Hematopoietic multipotent progenitor cell treated with erythropoietin and hydrocortisone succinate and interleukin-3 and kit ligand, for 4 days (in vitro differentiated cells): ENCODE results near the gene TMEM126B.
"Not testable (repeated sequence)": the region's sequence is repeated elsewhere in the genome, so short reads cannot be mapped to it uniquely, and the experiment has no call there.

Source experiments
- DNase-seq: peaks from one replicate; pipeline ENCODE4 v3.0.0-alpha.2; 2015

Gene TMEM126B

GRCh38 chr11:85651118-85651517, 22.7 kb downstream of the TMEM126B start:
- DNase-seq = no peak

- DNase-seq = peak; percentile 70
Measured at GRCh38 chr11:85652786-85653447, 24.5 kb downstream of the TMEM126B start.

DNA sequence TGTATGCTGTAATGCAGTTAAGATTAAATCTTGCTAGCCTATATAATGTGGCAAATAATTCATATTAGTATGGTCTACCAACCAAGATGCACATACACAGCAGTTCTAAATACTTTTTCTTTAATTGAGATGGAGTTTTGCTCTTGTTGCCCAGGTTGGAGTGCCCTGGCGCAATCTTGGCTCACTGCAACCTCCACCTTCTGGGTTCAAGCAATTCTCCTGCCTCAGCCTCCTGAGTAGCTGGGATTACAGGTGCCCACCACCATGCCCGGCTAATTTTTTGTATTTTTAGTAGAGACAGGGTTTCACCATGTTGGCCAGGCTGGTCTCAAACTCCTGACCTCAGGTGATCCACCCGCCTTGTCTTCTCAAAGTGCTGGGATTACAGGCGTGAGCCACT, 25.9 kb downstream of the TMEM126B start:
- DNase-seq = not testable (repeated sequence)

GRCh38 chr11:85656777-85657176, 28.4 kb downstream of the TMEM126B start:
- no peak for DNase-seq

DNA sequence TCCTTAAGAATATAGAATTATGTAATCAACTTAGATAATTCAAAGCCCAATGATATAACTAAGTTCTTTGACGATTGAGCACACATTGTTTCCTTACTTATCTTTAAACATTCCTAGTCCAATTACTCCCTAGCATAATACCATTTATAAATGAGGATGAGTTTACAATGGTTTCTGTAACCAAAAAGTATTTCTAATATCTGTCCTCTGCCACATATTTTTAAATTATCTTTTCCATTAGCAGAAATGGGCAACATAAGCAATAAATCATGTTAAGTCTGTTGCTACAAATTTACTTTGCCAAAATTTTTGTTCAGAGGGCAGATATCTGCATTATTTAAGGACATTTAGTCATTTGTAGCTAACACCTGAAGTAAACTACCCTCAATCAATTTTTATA, 29.8 kb downstream of the TMEM126B start:
- DNase-seq = no peak

- DNase-seq = no peak
Measured at GRCh38 chr11:85661972-85662664, 33.7 kb downstream of the TMEM126B start.

DNA sequence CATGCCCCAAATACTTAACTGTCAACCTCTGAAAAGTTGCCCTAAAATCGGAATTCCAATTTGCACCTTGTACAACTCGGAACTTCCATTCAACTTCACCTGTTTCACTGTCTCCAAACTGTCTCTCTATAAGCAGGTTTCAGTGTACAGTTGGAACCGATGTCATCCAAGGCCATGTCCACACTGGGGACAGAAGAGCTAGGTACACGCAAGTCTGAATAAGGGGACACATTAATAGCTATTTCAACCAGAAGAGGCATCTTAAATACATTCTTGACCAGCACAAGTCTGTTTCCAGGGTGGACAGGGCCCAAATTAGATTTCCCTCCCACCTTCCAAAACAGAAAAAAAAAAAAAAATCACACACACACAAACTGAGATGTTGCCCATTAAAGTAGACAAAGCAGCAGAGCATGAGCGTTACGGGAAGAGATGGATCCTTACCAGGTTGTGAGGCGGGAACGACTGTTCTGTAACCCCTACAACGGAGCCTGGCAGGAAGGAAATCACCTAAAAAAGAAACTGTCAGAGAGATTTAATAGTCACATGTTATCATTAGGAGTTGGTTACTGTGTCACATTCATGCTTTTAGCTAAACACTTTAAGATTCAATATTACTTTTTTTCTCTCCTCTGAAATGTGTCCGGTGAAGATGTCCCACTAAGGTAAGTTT, 34.8 kb downstream of the TMEM126B start:
- DNase-seq = no peak

DNA sequence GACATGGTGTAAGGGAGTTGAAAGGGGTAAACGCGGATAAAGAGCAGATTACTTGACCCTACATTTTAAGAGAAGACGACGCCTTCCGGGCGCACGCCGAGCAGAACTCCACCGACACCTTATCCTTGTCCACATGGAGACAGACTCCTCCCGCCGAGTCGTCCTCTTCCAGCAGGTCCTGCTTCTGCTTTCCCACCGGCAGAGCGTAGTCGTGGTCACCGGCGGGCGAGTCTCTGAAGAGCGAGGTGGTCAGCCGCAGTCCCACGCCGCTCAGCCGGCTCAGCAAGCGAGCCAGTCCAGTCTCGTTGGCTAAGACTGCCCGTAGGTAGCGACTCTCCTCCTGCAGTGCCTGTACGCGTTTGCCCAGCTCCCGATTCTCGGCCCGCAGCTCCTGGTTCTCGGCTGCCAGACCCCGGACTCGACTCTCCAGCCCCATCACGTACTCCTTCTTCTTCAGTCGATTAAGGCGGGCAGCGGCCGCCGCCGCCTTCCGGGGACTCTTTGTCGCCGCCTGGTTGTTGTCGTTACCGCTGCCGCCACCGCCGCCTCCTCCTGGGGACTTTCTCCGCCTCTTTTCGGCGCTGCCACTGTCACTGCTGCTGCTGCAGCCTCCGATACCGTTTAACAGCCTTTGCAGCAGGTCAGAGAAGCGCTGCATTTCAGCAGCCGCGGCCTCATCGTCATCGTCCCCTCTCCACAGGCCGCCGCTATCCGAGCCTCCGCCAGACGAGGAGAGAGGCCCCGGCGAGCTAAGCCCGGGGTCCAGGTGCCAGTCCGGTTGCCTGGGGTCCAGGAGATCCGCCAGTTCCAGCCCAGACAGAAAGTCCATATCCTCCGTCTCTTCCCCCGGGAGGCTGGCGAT, 35.6 kb downstream of the TMEM126B start:
- DNase-seq = peak; percentile 94

- DNase-seq = peak; percentile 98
Measured at GRCh38 chr11:85664615-85665481, 36.5 kb downstream of the TMEM126B start, which contains the start of gene CREBZF. Gene CREBZF, minus strand, starts transcription at chr11:85665129. Its CDS starts 254 bp downstream, at chr11:85664875.

- no peak for DNase-seq
Measured at GRCh38 chr11:85665733-85666132, 37.3 kb downstream of the TMEM126B start.

GRCh38 chr11:85666687-85667086, 38.3 kb downstream of the TMEM126B start:
- no peak for DNase-seq

GRCh38 chr11:85668157-85668556, 39.8 kb downstream of the TMEM126B start:
- no peak for DNase-seq

DNA sequence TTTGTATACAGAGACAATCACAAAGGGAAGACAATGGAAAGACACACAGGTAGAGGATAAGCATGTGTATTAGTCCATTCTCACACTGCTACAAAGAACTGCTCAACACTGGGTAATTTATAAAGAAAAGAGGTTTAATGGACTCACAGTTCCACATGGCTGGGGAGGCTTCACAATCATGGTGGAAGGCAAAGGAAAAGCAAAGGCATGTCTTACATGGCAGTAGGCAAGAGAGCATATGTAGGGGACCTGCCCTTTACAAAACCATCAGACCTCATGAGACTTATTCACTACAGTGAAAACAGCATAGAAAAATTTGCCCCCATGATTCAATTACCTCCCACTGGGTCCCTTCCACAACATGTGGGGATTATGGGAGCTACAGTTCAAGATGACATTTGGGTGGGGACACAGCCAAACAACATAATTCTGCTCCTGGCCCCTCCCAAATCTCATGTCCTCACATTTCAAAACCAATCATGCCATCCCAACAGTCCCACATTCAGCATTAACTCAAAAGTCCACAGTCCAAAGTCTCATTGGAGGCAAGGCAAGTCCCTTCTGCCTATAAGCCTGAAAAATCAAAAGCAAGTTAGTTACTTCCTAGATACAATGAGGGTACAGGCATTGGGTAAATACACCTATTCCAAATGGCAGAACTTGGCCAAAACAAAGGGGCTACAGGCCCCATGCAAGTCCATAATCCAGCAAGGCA, 42.7 kb downstream of the TMEM126B start:
- not testable (repeated sequence) for DNase-seq

- DNase-seq = no peak
Measured at GRCh38 chr11:85672105-85672902, 43.9 kb downstream of the TMEM126B start.

DNA sequence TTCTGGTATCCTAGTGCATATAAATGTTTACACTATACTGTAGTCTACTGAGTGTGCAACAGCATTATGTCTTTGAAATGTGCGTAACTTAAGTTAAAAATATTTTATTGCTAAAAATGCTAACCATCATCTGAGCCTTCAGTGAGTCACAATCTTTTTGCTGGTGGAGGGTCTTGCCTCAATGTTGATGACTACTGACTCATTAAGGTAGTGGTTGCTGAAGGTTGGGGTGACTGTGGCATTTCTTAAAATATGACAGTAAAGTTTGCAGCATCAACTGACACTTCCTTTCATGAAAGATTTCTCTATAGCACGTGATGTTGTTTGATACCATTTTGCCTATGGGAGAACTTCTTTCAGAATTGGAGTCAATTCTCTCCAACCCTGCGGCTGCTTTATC, 45.0 kb downstream of the TMEM126B start:
- DNase-seq = no peak

DNA sequence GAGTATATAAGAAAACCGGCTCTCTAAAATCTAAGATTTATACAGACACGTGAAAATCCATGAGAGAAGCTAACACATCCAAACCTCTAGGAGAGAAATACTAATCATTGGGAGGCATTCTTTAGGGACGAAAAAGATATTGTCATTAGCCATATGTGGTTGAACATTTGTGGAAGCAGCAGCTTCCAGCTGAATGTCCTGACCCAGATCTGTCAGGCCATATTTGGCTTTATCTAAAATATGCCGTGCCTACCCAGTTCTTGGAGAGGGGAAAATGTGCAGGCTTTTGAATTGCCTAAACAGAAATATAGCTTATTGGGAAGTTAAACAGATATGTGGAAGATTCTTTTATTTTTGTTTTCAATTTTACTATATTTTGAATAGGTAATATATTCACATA, 51.2 kb downstream of the TMEM126B start:
- DNase-seq = no peak

DNA sequence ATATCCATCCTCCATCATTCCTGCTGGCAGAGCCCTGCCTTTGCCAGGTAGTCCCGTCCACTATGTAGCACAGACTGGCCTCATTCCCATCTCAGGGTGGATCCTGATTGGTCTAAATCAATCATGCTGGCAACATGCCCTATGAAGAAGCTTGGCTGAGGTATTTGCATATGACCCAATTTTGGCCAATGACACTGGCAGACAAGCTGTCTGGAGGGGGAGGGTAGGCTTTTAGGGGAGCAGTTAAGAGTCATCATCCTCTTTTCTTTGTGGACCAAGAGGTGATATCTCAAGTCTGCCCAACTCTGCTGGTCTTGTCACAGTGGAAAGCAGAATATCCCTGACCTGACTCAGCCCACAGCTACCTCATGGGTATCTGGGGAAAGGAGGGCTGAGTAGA, 52.5 kb downstream of the TMEM126B start:
- DNase-seq = peak; percentile 37

DNA sequence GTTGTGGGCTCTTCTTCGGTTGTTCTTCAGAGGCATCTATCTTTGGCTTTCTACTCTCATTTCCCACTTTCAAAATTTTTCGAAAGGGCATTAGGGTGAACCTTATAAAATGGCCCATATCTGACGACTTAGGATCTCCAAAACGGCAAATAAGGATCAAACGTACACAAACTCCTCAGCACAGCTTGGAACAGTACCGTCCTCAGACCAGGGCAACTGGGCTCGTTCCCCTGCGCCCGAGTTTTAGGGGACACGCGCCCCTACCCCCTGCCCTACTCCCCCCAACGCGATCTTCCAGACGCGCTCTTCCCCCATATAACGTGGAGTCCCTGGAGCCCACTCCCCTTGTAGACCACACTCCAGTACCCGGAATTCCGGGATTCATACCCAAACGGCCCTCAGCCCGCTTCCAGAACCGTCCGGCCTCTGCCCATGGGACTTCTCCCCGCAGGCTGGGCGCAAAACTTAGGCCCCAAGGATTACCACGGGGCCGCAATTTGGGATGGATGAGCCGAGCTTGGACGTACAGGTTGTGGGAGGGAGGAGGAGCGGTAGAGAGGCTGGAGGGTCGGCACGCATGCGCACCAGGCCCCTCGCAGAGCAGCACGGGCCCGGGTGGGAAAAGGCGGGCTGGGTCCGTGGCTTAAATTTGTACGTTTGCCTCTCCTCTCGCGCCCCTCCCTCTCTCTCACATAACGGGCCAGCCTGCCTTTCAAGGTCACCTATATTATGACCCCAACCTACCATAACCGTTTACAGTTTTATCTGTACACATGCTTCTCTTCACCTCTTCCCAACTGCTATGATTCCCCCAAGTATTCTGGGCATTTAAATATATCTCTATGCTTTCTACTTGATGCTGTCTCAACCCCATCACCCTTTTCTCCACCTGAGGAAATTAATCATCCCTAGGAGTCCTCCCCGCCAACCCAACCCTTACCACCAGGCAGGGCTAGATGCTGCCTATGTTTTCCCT, 54.2 kb downstream of the TMEM126B start:
- DNase-seq = peak; percentile 83
